ENCODE data around the gene SH3BGR. TPM values are rescaled to one million over a fixed set of nuclear protein-coding genes. Genes with fewer than 3 reads are reported as not detected.

Gene SH3BGR
- total RNA-seq, 4 donors from 2014 or later: 92.9 to 182 (median 149) TPM

DNA sequence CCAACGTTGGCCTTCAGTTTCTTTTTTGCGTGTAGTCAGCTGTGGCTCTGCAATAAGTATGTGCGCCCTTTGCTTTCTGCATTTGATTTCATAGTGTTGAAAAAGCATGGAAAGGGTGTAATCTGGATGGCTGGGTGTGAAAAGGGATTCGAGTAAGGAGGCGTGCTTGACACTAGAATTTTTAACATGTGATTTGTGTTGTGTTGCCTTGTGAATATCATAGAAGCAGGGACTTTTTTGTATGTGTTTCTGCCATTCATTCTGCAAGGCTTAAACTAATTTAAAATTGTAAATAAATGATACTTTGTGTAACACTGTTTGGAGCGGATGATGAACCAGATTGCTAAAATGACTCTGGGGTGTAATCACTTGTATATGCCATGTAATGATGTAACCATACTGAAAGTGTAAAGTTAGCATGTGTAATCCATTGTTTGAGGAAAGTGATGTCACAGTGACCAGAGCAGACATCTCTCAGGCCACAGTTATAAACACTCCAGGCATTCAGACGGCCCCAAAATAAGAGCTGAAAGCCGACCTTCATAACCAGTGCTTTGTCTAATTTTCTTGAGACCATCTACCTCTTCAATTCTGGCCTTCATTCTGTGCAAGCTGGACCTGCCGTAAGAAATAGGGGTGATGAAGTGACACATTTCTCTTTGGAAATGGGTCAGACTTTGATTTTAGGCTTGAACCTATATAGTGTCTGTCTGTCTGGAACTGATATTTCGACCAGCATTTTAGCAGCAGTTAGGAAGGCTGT lies 618 bp downstream of the SH3BGR start:
- in situ Hi-C loops (cut with MboI; ENCODE audit: low sequenced_read_pairs in 4 of 4): no loop called here
- ATAC-seq (peak; percentile 55 to 63), DNase-seq (no peak)
- H3K9me3 ChIP-seq: no peaks in the 10 kb centered on the region
- TF ChIP-seq, protein P1, sequence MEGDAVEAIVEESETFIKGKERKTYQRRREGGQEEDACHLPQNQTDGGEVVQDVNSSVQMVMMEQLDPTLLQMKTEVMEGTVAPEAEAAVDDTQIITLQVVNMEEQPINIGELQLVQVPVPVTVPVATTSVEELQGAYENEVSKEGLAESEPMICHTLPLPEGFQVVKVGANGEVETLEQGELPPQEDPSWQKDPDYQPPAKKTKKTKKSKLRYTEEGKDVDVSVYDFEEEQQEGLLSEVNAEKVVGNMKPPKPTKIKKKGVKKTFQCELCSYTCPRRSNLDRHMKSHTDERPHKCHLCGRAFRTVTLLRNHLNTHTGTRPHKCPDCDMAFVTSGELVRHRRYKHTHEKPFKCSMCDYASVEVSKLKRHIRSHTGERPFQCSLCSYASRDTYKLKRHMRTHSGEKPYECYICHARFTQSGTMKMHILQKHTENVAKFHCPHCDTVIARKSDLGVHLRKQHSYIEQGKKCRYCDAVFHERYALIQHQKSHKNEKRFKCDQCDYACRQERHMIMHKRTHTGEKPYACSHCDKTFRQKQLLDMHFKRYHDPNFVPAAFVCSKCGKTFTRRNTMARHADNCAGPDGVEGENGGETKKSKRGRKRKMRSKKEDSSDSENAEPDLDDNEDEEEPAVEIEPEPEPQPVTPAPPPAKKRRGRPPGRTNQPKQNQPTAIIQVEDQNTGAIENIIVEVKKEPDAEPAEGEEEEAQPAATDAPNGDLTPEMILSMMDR (IDR thresholded peaks at IDR 0.05 in 4 of 5, conservative IDR thresholded peaks at IDR 0.05 in 1 of 5): no peak
- peak; percentile 21 to 80 for TF ChIP-seq POLR2A (IDR thresholded peaks at IDR 0.05)
- no peaks in the 10 kb centered on the region for H3K36me3 ChIP-seq
- peak overlapping the region; percentile 88 to 95 (median 90) for H3K27ac ChIP-seq
- H3K27me3 ChIP-seq: no peaks in the 10 kb centered on the region
- H3K4me3 ChIP-seq: peak overlapping the region; percentile 57 to 68 (median 64)
- H3K4me1 ChIP-seq: peaks cover 28 to 43% of the 10 kb centered on the region in 2 donors
- intact Hi-C loops (cut with DNase I; ENCODE audit: low total_unique reads): loop anchor here (5.0 kb wide), 3 partner anchors 140 to 365 kb away; partner anchors contain the start of genes BRWD1 and PSMG1

DNA sequence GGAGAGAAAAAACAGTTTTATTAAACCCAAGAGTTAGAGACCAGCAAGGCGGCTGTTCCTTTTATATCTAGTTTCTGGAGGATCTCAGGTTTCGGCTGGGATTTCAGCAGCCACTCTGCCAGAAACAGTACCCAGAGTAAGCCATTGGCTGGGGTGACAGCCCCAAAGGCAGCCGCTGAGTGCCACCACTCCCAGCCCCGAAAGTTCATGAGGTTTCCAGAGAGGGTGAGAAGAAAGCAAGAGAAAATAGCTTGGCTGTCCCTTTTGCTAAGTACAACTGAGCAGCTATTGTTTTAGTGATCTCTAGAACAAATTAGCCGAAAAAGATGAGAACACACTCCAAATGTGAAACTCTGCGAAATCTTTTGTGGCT lies 1.2 kb downstream of the SH3BGR start:
- TF ChIP-seq, protein P1 (IDR thresholded peaks at IDR 0.05 in 4 of 5, conservative IDR thresholded peaks at IDR 0.05 in 1 of 5): no peak
- peak in 1 of 2 donors; percentile 31 for TF ChIP-seq POLR2A (IDR thresholded peaks at IDR 0.05)
- Histone ChIP-seq H3K27me3 (no peaks in the 10 kb centered on the region), H3K9me3 (no peaks in the 10 kb centered on the region), H3K4me3 (peak overlapping the region; percentile 57 to 68 (median 64)), H3K27ac (peak overlapping the region; percentile 88 to 95 (median 90)), H3K4me1 (peaks cover 33 to 43% of the 10 kb centered on the region in 2 donors), H3K36me3 (no peaks in the 10 kb centered on the region)
- in situ Hi-C loops (cut with MboI; ENCODE audit: low sequenced_read_pairs in 4 of 4) (no loop called here), intact Hi-C loops (cut with DNase I; ENCODE audit: low total_unique reads) (loop anchor here (5.0 kb wide), 3 partner anchors 141 to 366 kb away; partner anchors contain the start of genes BRWD1 and PSMG1)
- peak; percentile 55 to 56 for DNase-seq
- ATAC-seq: peak; percentile 12 to 50

DNA sequence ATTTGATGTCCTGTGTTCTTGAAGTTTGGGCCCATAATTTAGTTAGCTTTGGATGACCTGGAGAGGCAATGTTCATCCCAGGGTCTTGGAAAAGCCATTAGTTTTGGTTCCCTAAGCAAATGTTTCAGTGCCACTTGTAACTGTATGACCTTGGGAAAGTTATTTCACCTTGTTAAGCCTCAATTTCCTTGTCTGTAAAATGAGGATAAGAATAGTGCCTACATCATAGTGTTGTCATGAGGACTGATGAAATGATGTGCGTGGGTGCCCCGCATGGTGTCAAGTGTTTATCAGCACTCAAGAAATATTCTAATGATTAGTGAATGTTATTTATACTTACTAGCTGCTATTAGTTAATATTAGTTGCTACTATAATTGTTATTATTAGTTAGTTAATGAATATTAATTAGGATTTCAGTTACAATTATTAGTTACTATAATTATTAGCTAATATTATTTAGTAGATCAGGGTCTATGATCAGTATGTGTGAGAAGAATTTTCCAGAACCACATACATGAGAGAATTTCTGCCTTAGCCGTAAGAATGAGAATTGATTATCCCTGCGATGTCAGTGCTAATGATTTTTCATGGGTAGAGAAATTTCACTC lies 1.9 kb downstream of the SH3BGR start:
- Histone ChIP-seq H3K4me1 (peaks cover 33 to 43% of the 10 kb centered on the region in 2 donors), H3K36me3 (no peaks in the 10 kb centered on the region), H3K9me3 (no peaks in the 10 kb centered on the region), H3K27me3 (no peaks in the 10 kb centered on the region), H3K27ac (peak overlapping the region; percentile 88 to 95 (median 90)), H3K4me3 (peak overlapping the region; percentile 57 to 68 (median 64))
- TF ChIP-seq, protein P1 (IDR thresholded peaks at IDR 0.05 in 4 of 5, conservative IDR thresholded peaks at IDR 0.05 in 1 of 5): no peak
- no peak for TF ChIP-seq POLR2A (IDR thresholded peaks at IDR 0.05)
- intact Hi-C loops (cut with DNase I; ENCODE audit: low total_unique reads) (loop anchor here (5.0 kb wide), 3 partner anchors 141 to 366 kb away; partner anchors contain the start of genes BRWD1 and PSMG1), in situ Hi-C loops (cut with MboI; ENCODE audit: low sequenced_read_pairs in 4 of 4) (no loop called here)
- no peak for ATAC-seq
- no peak for DNase-seq

DNA sequence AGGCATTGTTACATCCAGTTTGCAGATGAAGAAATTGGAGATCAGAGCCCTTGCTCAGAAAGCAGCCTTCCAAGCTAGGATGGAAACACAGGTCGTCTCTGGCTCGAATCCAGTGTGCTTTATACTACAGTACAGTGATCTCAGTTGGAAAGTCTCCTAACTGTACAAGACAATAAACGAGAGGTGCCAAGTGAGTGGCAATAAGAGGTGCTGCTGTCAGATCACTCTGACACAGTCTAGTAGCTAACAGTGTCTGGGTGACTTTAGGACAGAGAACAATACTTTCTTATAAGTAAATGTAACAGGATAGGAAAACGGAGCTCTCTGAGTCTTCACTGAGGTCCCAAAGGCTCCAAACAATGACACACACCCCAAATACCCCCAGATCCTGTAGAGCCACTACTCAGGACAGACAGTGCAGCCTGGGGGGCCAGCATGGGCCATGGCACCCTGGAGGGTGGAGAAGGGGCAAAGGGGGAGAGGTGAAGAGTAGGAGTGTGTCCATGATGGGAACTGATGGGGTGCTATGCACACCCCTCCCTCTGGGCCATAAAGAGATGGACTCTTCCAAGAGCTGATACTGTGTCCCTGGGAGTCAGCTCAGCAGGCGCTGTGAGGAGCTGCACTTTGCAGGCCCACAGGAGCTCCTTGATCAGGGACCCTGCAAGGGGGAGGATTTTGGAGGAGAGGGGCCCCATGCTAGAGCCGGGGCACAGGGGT lies 3.3 kb downstream of the SH3BGR start:
- no peak for DNase-seq
- TF ChIP-seq POLR2A (IDR thresholded peaks at IDR 0.05): no peak
- TF ChIP-seq, protein P1 (IDR thresholded peaks at IDR 0.05 in 4 of 5, conservative IDR thresholded peaks at IDR 0.05 in 1 of 5): no peak
- peak overlapping the region in 2 of 4 donors; percentile 13 to 68 for H3K4me3 ChIP-seq

More for the DNA sequence above, 3.3 kb downstream of the SH3BGR start:
- no peaks in the 10 kb centered on the region for H3K9me3 ChIP-seq
- no peak for ATAC-seq
- no peaks in the 10 kb centered on the region for H3K27me3 ChIP-seq
- peak overlapping the region; percentile 88 to 95 (median 90) for H3K27ac ChIP-seq
- in situ Hi-C loops (cut with MboI; ENCODE audit: low sequenced_read_pairs in 4 of 4): no loop called here
- peaks cover 33 to 43% of the 10 kb centered on the region in 2 donors for H3K4me1 ChIP-seq
- no peaks in the 10 kb centered on the region for H3K36me3 ChIP-seq
- intact Hi-C loops (cut with DNase I; ENCODE audit: low total_unique reads): loop anchor here (5.0 kb wide), 3 partner anchors 143 to 368 kb away; partner anchors contain the start of genes BRWD1 and PSMG1
